Endothelial cell of umbilical vein (primary cell): ENCODE results near the gene NCKAP5. TPM values are rescaled to one million over a fixed set of nuclear protein-coding genes. Genes with fewer than 3 reads are reported as not detected.

ENCODE experiments used
- BruUV-seq: library from RNA; stranded (reverse); fragments of 400-500 nt; replicated peaks from 2 replicates; lab custom pipeline; 2021; lab: Mats Ljungman, UMichigan
- CTCF ChIA-PET: fragments of 300-600, 350-600 bp; sonication (Branson Sonifier 250); formaldehyde crosslinking; loops from one replicate; lab custom pipeline; 2021; ENCODE audit warnings: antibody characterized with exemption, inconsistent platforms; lab: Charles Lee
- POLR2A ChIA-PET: fragments of 300-600, 350-600 bp; sonication (Branson Sonifier 250); formaldehyde crosslinking; loops from one replicate; lab custom pipeline; 2021; ENCODE audit warnings: antibody characterized with exemption, inconsistent platforms; lab: Charles Lee
- DNase-seq: peaks from one replicate; pipeline ENCODE4 v3.0.0-alpha.2; 2011; ENCODE audit warnings: low read depth, low spot score
- FAIRE-seq: peaks from 2 replicates; lab custom pipeline; 2011; peaks lifted over from hg19 to GRCh38; lab: Jason Lieb, UNC
- H2AFZ ChIP-seq: 2 replicates; pipeline ENCODE4 v1.6.0; 2012; ENCODE audit warnings: low read depth, low read length, control low read depth, inconsistent platforms
- H3K27ac ChIP-seq: 2 replicates; pipeline ENCODE4 v1.5.1; 2011; ENCODE audit warnings: low read depth, mild to moderate bottlenecking, control low read depth, low read length, moderate library complexity; ENCODE audit not compliant: insufficient read depth
- H3K27me3 ChIP-seq, 2 experiments: 2 replicates each; pipeline versions ENCODE4 v1.6.0 to v1.6.1; 2011; ENCODE audit warnings: low read length in 2 of 2, mixed read lengths in 1 of 2; ENCODE audit not compliant: control insufficient read depth in 2 of 2, insufficient read depth in 2 of 2
- H3K36me3 ChIP-seq, 2 experiments: 2 replicates in 1 of 2; 3 replicates in 1 of 2; pipeline ENCODE4 v1.5.1; 2011; ENCODE audit warnings: low read length in 2 of 2, mild to moderate bottlenecking in 1 of 2, moderate library complexity in 1 of 2; ENCODE audit not compliant: control insufficient read depth in 2 of 2, insufficient read depth in 2 of 2; ENCODE audit errors: extremely low read depth in 1 of 2
- H3K4me1 ChIP-seq: 3 replicates; pipeline ENCODE4 v1.5.1; 2011; ENCODE audit warnings: mild to moderate bottlenecking, low read length; ENCODE audit not compliant: control insufficient read depth, insufficient read depth; ENCODE audit errors: extremely low read depth
- H3K4me2 ChIP-seq: 2 replicates; pipeline ENCODE4 v1.6.1; 2011; ENCODE audit warnings: low read length, control low read depth, mixed read lengths; ENCODE audit not compliant: insufficient read depth
- H3K4me3 ChIP-seq, 3 experiments: fragments of 200-600 bp in 1 of 3; sonication (generic), shearing (Covaris generic) in 1 of 3; replicated peaks in 1 of 3; 2 replicates each; pipeline ENCODE4 v1.5.1; 2011 to 2016; ENCODE audit warnings: control low read depth in 3 of 3, low read length in 3 of 3, mild to moderate bottlenecking in 2 of 3, inconsistent platforms in 1 of 3, low read depth in 1 of 3, moderate library complexity in 1 of 3; ENCODE audit not compliant: insufficient read depth in 1 of 3
- H3K79me2 ChIP-seq: 2 replicates; pipeline ENCODE4 v1.6.0; 2012; ENCODE audit warnings: low read length, inconsistent platforms; ENCODE audit not compliant: control insufficient read depth, insufficient read depth
- H3K9ac ChIP-seq: replicated peaks from 2 replicates; pipeline ENCODE3; 2011; ENCODE audit warnings: low read length, control low read depth; ENCODE audit not compliant: insufficient read depth; ENCODE audit errors: extremely low read depth
- H3K9me1 ChIP-seq: replicated peaks from 3 replicates; pipeline ENCODE4 v1.6.0; 2011; ENCODE audit warnings: mild to moderate bottlenecking, low read length; ENCODE audit not compliant: control insufficient read depth, insufficient read depth; ENCODE audit errors: extremely low read depth
- H3K9me3 ChIP-seq: replicated peaks from 2 replicates; pipeline ENCODE4 v1.5.1; 2012; ENCODE audit warnings: low read length, inconsistent platforms; ENCODE audit not compliant: control insufficient read depth, insufficient read depth
- H4K20me1 ChIP-seq: replicated peaks from 2 replicates; pipeline ENCODE3; 2011; ENCODE audit warnings: mild to moderate bottlenecking, low read length; ENCODE audit not compliant: control insufficient read depth, insufficient read depth; ENCODE audit errors: extremely low read depth
- EZH2 ChIP-seq: IDR thresholded peaks from 2 replicates; pipeline ENCODE4 v1.6.1; 2012; ENCODE audit warnings: borderline replicate concordance, low read depth, mild to moderate bottlenecking, moderate library complexity, low read length, inconsistent platforms; ENCODE audit not compliant: severe bottlenecking
- FOS ChIP-seq: IDR thresholded peaks from 2 replicates; pipeline ENCODE4 v1.6.1; 2011; ENCODE audit warnings: mild to moderate bottlenecking, low read length, moderate library complexity, borderline replicate concordance; ENCODE audit not compliant: insufficient read depth
- GATA2 ChIP-seq: IDR thresholded peaks from 2 replicates; pipeline ENCODE4 v1.7.0; 2011; ENCODE audit warnings: low read depth, mild to moderate bottlenecking, moderate library complexity, mixed read lengths, low read length; ENCODE audit not compliant: insufficient read length, insufficient read depth
- JUN ChIP-seq: IDR thresholded peaks from 2 replicates; pipeline ENCODE4 v1.6.1; 2011; ENCODE audit warnings: borderline replicate concordance, low read depth; ENCODE audit not compliant: insufficient read length, insufficient read depth
- MYC ChIP-seq: IDR thresholded peaks from one replicate; pipeline ENCODE4 v1.6.1; 2011; ENCODE audit warnings: mild to moderate bottlenecking, low read depth, low read length
- POLR2A ChIP-seq: IDR thresholded peaks from 2 replicates; pipeline ENCODE4 v1.6.1; 2012; ENCODE audit warnings: low read depth, mild to moderate bottlenecking, control low read depth, low read length
- dilution Hi-C: fragments of 300-500 bp; cut with MboI; formaldehyde crosslinking; loops from one replicate; pipeline ENCODE4 v1.15.0; 2019; ENCODE audit warnings: low sequenced_read_pairs; ENCODE audit not compliant: extremely low pct_ligation_motif_present
- intact Hi-C: fragments of 100-400 bp; cut with micrococcal nuclease; formaldehyde crosslinking; loops from one replicate; pipeline ENCODE4 v1.10.0; 2022
- polyA plus RNA-seq, 4 experiments: library from polyadenylated mRNA; depleted of rRNA in 3 of 4; stranded (reverse) in 3 of 4; unstranded in 1 of 4; fragments of >200 nt; gene quantifications; 2 replicates each; pipeline versions ENCODE4 v1.2.1 to v1.2.3, GENCODE V29; 2011 to 2012; ENCODE audit warnings: missing spikeins in 1 of 4
- total RNA-seq: library from RNA; stranded (reverse); gene quantifications from 2 replicates; pipeline ENCODE4 v1.2.3, GENCODE V29; 2021
- TF ChIP-seq, protein P1 (sequence below): IDR thresholded peaks from 2 replicates; pipeline ENCODE4 v1.6.1; 2011; ENCODE audit not compliant: insufficient read depth, insufficient read length
- TF ChIP-seq, protein P2 (sequence below), 2 donors: IDR thresholded peaks; 1 replicate in 1 of 2; 2 replicates in 1 of 2; pipeline ENCODE4 v1.5.1; 2011; ENCODE audit warnings: low read length in 2 of 2, mild to moderate bottlenecking in 2 of 2, moderate library complexity in 2 of 2, control low read depth in 1 of 2, inconsistent platforms in 1 of 2, low read depth in 1 of 2; ENCODE audit not compliant: insufficient read depth in 1 of 2; ENCODE audit errors: extremely low read depth in 1 of 2

The NCKAP5 gene
- total and polyA plus RNA-seq, 2 donors (not counting 3 experiments of a cell fraction or from before 2014, with no cell fraction given): 0.47 to 3.3 TPM

- Histone ChIP-seq H2AFZ (no peak overlapping the region), H3K4me3 (no peak overlapping the region), H3K9me3 (no peaks in the 10 kb centered on the region), H4K20me1 (no peaks in the 10 kb centered on the region), H3K79me2 (no peaks in the 10 kb centered on the region), H3K27me3 (no peaks in the 10 kb centered on the region), H3K9me1 (no peaks in the 10 kb centered on the region), H3K27ac (no peak overlapping the region), H3K9ac (no peak overlapping the region), H3K36me3 (no peaks in the 10 kb centered on the region), H3K4me1 (no peaks in the 10 kb centered on the region), H3K4me2 (no peak overlapping the region)
- FAIRE-seq (no peak), DNase-seq (no peak)
- intact Hi-C loops (no loop called here), dilution Hi-C loops (no loop called here)
- TF ChIP-seq, protein P1, sequence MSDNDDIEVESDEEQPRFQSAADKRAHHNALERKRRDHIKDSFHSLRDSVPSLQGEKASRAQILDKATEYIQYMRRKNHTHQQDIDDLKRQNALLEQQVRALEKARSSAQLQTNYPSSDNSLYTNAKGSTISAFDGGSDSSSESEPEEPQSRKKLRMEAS: no peak
- TF ChIP-seq FOS (no peak), JUN (no peak), EZH2 (no peak), POLR2A (no peak), MYC (no peak), GATA2 (no peak)
- no TSS peak for BruUV-seq
- POLR2A ChIA-PET: no interaction called here
- CTCF ChIA-PET: no interaction called here
These were observed 193.5 kb downstream of the NCKAP5 start for GRCh38 chr2:133374781-133375180.

GRCh38 chr2:133371286-133371685 is 197.0 kb downstream of the NCKAP5 start:
- no peak for FAIRE-seq
- intact Hi-C loops: no loop called here
- CTCF ChIA-PET: no interaction called here
- dilution Hi-C loops: no loop called here
- POLR2A ChIA-PET: no interaction called here
- no peaks in the 10 kb centered on the region for H4K20me1 ChIP-seq
- no peaks in the 10 kb centered on the region for H3K79me2 ChIP-seq
- no peak for TF ChIP-seq MYC
- TF ChIP-seq, protein P2, sequence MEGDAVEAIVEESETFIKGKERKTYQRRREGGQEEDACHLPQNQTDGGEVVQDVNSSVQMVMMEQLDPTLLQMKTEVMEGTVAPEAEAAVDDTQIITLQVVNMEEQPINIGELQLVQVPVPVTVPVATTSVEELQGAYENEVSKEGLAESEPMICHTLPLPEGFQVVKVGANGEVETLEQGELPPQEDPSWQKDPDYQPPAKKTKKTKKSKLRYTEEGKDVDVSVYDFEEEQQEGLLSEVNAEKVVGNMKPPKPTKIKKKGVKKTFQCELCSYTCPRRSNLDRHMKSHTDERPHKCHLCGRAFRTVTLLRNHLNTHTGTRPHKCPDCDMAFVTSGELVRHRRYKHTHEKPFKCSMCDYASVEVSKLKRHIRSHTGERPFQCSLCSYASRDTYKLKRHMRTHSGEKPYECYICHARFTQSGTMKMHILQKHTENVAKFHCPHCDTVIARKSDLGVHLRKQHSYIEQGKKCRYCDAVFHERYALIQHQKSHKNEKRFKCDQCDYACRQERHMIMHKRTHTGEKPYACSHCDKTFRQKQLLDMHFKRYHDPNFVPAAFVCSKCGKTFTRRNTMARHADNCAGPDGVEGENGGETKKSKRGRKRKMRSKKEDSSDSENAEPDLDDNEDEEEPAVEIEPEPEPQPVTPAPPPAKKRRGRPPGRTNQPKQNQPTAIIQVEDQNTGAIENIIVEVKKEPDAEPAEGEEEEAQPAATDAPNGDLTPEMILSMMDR (IDR thresholded peaks at IDR 0.05; ENCODE audit: extremely low read depth in 1 of 2, insufficient read depth in 1 of 2, low read depth in 1 of 2, low read length in 2 of 2): no peak
- no peak for TF ChIP-seq JUN
- TF ChIP-seq, protein P1: no peak
- H3K9ac ChIP-seq: no peak overlapping the region
- no peaks in the 10 kb centered on the region for H3K9me1 ChIP-seq
- H3K36me3 ChIP-seq: no peaks in the 10 kb centered on the region
- DNase-seq: no peak
- H2AFZ ChIP-seq: no peak overlapping the region
- no peaks in the 10 kb centered on the region for H3K27me3 ChIP-seq
- no peaks in the 10 kb centered on the region for H3K4me1 ChIP-seq
- H3K4me2 ChIP-seq: no peak overlapping the region
- no TSS peak for BruUV-seq
- H3K4me3 ChIP-seq: no peak overlapping the region
- no peaks in the 10 kb centered on the region for H3K9me3 ChIP-seq
- no peak overlapping the region for H3K27ac ChIP-seq
